ENCODE measurements around the gene THBD. TPM values are rescaled to one million over a fixed set of nuclear protein-coding genes. Genes with fewer than 3 reads are reported as not detected.

THBD gene
- total and polyA plus RNA-seq, 2 experiments from 2014 or later = 50.1 to 79.6 TPM

DNA sequence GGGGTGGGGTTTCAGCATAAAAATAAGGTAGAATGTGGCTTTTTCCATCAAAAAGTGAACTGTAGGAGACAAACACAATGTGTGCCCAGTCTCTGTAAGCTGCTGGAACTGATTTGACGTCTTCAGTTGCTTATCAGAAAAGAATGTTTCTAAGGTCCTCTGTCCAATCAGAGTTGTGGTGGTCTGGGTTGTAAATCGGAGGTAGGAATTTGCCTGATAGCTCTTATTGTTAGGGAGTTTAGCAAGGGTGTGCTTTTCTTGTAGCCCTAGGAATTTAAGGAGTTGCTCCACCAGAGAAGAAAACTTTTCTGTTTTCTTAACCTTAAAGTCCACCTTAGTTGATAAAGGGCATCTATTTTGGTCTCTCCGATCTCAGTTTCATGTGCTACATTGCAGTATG, 24.8 kb downstream of the THBD start:
- Histone ChIP-seq H3K9me2 (replicated peaks; ENCODE audit: insufficient read depth) (no peaks in the 10 kb centered on the region), H3K27me3 (no peaks in the 10 kb centered on the region), H3K4me1 (ENCODE audit: insufficient read depth) (peaks cover 9% of the 10 kb centered on the region), H3K9me3 (ENCODE audit: low read depth) (no peaks in the 10 kb centered on the region), H4K20me1 (ENCODE audit: insufficient read depth, poor library complexity, severe bottlenecking) (no peaks in the 10 kb centered on the region), H3K27ac (peak overlapping the region; percentile 81), H2AFZ (no peak overlapping the region), H3K36me3 (replicated peaks; ENCODE audit: insufficient read depth, low read depth) (no peaks in the 10 kb centered on the region), H3K4me2 (no peak overlapping the region), H3K79me2 (no peaks in the 10 kb centered on the region), H3K4me3 (no peak overlapping the region)
- WGBS (ENCODE audit: low lambda C conversion rate, missing lambda C conversion rate) = 18% methylated on average over 3 of the region's 3 CpGs
- no peak for DNase-seq (ENCODE audit: low spot score)
- TF ChIP-seq EZH2 (IDR thresholded peaks at IDR 0.05; ENCODE audit: borderline replicate concordance) = no peak
- TF ChIP-seq, protein P1, sequence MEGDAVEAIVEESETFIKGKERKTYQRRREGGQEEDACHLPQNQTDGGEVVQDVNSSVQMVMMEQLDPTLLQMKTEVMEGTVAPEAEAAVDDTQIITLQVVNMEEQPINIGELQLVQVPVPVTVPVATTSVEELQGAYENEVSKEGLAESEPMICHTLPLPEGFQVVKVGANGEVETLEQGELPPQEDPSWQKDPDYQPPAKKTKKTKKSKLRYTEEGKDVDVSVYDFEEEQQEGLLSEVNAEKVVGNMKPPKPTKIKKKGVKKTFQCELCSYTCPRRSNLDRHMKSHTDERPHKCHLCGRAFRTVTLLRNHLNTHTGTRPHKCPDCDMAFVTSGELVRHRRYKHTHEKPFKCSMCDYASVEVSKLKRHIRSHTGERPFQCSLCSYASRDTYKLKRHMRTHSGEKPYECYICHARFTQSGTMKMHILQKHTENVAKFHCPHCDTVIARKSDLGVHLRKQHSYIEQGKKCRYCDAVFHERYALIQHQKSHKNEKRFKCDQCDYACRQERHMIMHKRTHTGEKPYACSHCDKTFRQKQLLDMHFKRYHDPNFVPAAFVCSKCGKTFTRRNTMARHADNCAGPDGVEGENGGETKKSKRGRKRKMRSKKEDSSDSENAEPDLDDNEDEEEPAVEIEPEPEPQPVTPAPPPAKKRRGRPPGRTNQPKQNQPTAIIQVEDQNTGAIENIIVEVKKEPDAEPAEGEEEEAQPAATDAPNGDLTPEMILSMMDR (IDR thresholded peaks at IDR 0.05; ENCODE audit: poor library complexity) = no peak
- TF ChIP-seq EZH2phosphoT487 (IDR thresholded peaks at IDR 0.05; ENCODE audit: low read depth, severe bottlenecking, unreplicated experiment) = no peak

DNA sequence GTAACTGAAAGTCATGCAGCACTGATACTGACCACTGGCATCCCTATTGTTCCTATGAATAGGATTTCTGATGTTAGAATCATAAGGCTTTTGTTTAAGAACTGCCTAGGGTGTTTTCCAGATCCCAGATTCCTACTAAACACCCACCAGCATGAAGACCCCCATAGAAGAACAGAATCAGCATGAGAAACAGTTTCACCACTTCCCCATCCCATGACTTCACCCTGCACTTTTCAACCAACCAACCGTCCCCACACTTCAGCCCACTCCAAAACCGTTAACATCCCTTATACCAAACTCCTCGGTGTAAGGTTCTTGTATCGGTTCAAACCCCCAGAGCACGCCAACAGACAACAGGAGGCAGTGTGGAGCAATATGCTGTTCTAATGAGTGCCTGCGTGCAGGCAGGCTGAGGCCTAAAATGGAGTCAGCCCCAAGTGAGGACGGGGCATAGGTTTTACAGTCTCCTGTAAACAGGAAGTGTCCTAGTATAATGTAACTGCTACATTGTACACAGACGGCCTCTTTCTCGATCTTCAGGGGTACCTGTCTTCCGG, 25.8 kb downstream of the THBD start:
- H4K20me1 ChIP-seq (ENCODE audit: insufficient read depth, poor library complexity, severe bottlenecking) = no peaks in the 10 kb centered on the region
- H3K4me1 ChIP-seq (ENCODE audit: insufficient read depth) = peaks cover 9% of the 10 kb centered on the region
- H2AFZ ChIP-seq = no peak overlapping the region
- H3K4me3 ChIP-seq = no peak overlapping the region
- H3K27ac ChIP-seq = peak overlapping the region; percentile 81
- no peaks in the 10 kb centered on the region for H3K9me2 ChIP-seq (replicated peaks; ENCODE audit: insufficient read depth)
- no peaks in the 10 kb centered on the region for H3K79me2 ChIP-seq
- DNase-seq (ENCODE audit: low spot score) = no peak
- no peaks in the 10 kb centered on the region for H3K9me3 ChIP-seq (ENCODE audit: low read depth)
- TF ChIP-seq EZH2phosphoT487 (IDR thresholded peaks at IDR 0.05; ENCODE audit: low read depth, severe bottlenecking, unreplicated experiment) (no peak), EZH2 (IDR thresholded peaks at IDR 0.05; ENCODE audit: borderline replicate concordance) (no peak)
- TF ChIP-seq, protein P1 (IDR thresholded peaks at IDR 0.05; ENCODE audit: poor library complexity) = no peak
- 93% methylated on average over 10 of the region's 10 CpGs for WGBS (ENCODE audit: low lambda C conversion rate, missing lambda C conversion rate)
- H3K27me3 ChIP-seq = no peaks in the 10 kb centered on the region
- H3K36me3 ChIP-seq (replicated peaks; ENCODE audit: insufficient read depth, low read depth) = no peaks in the 10 kb centered on the region
- H3K4me2 ChIP-seq = no peak overlapping the region

DNA sequence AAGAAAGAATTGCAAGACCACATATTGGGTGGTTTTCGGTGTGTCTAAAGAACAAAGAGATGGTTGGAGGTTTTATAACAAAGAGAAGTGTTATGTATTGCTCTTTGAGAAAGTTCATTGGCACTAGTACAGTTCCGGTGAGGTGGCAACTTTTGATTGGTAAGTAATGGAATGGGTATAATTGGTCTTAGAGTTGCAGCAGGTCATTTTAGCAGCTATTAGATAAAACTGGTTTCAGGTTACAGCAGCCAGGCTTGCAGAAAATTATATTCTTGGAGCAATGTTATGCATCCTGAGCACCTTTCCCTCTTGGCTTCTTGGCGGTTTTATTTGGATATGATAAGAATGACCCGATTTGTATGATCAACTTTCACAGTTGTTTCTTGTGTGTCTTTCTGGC, 26.6 kb downstream of the THBD start:
- WGBS (ENCODE audit: low lambda C conversion rate, missing lambda C conversion rate) = 71% methylated on average over 4 of the region's 4 CpGs
- TF ChIP-seq EZH2 (IDR thresholded peaks at IDR 0.05; ENCODE audit: borderline replicate concordance) = no peak
- TF ChIP-seq EZH2phosphoT487 (IDR thresholded peaks at IDR 0.05; ENCODE audit: low read depth, severe bottlenecking, unreplicated experiment) = no peak
- TF ChIP-seq, protein P1 (IDR thresholded peaks at IDR 0.05; ENCODE audit: poor library complexity) = no peak

More for the DNA sequence above, 26.6 kb downstream of the THBD start:
- Histone ChIP-seq H3K9me2 (replicated peaks; ENCODE audit: insufficient read depth) (no peaks in the 10 kb centered on the region), H3K4me1 (ENCODE audit: insufficient read depth) (peaks cover 9% of the 10 kb centered on the region), H3K27ac (no peak overlapping the region), H3K27me3 (no peaks in the 10 kb centered on the region), H2AFZ (no peak overlapping the region), H3K4me2 (no peak overlapping the region), H3K79me2 (no peaks in the 10 kb centered on the region), H3K4me3 (no peak overlapping the region), H3K36me3 (replicated peaks; ENCODE audit: insufficient read depth, low read depth) (no peaks in the 10 kb centered on the region), H4K20me1 (ENCODE audit: insufficient read depth, poor library complexity, severe bottlenecking) (no peaks in the 10 kb centered on the region), H3K9me3 (ENCODE audit: low read depth) (no peaks in the 10 kb centered on the region)
- no peak for DNase-seq (ENCODE audit: low spot score)
